ENCODE measurements around the gene LOXL1.

The LOXL1 gene

DNA sequence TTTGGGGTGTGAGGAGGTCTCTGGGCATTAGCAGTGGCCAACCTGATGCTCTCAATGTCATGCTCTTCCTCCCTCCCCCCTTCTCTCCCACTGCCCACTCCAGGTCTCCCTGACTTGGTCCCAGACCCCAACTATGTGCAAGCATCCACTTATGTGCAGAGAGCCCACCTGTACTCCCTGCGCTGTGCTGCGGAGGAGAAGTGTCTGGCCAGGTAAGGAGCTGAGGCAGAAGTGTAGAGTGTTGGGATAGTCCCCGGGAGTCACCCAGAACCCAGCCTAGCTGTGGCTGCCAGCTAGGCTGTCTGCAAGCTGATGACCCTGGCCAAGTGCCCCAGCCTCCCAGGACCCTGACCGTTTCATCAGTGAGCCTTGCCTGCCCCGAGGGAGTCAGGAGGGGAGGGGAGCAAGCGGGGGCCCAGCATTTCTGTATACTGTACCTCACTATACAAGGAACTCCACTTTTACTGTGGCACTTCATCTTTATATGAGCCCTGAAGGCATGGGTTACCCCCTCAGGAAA lies 16.5 kb downstream of the LOXL1 start:
- FAIRE-seq (no peak), DNase-seq (ENCODE audit: insufficient read length, low spot score) (no peak)
- TF ChIP-seq POLR2A (IDR thresholded peaks at IDR 0.05; ENCODE audit: low read depth, low read length), result no peak

DNA sequence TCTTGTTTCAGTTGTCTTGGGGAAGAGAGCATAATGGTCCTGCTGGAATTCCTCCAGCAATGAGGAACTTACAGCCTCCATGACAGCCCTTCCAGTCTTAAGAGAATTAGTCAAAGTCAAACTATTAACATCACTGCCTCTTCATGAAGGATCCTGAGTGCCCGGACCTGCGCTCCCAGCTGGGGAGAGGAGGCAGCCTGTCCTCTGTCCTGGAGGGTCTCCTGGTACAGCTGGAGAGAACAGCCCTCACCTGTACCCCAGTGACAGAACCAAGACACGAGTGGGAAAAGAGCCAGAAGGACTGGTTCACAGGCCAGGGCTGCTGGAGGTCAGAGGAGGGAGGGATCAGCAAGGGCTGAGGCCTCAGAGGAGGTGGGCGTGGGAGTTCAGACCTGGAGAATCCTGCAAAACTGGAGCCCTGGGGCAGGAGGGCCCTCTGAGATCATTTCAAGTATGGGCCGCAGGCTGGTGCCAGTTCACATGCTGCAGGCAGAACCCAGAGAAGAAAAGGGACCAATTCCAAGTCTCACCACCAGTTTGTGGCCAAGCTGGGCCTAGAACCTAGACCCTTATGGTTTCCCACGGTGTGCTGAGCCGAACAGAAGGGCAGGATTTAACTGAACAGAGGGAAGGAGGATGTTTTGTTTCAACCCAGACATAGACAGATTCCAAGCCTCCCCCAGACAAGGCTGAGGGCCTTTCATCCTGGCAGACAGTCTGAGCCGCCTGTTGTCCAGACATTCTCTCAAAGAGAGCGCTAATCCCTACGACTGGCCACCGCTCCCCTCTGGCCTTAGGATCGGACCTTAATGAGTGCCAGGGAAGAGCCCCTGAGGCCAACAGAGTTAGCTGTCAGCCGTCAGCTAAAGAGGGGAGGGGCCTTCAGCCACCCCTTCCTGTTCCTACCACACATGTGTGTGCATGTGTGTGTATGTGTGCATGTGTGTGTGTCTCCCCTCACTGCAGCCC lies 18.2 kb downstream of the LOXL1 start:
- no peak for DNase-seq (ENCODE audit: insufficient read length, low spot score)

DNA sequence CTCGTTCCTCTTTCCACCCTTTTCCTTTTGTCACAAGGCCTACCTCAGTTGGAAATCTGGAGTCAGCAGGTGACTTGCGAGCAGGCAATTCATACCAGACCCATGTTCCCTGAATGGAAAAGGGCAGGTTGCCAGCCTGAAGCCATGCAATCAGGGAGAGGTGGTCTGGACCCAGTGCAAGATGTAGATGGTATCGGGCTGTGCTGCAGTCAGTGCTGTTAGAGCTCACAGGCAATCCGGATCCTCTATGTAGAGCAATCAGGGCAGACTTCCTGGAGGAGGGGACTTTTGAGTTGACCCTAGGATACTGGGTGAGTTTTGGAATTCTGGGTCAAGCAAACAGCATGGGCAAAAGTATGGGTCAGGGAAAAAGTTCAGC lies 18.9 kb downstream of the LOXL1 start:
- DNase-seq (ENCODE audit: insufficient read length, low spot score) (no peak), FAIRE-seq (no peak)
- no peak for TF ChIP-seq POLR2A (IDR thresholded peaks at IDR 0.05; ENCODE audit: low read depth, low read length)

More for the DNA sequence above, 18.2 kb downstream of the LOXL1 start:
- FAIRE-seq, result no peak
- no peak for TF ChIP-seq POLR2A (IDR thresholded peaks at IDR 0.05; ENCODE audit: low read depth, low read length)

DNA sequence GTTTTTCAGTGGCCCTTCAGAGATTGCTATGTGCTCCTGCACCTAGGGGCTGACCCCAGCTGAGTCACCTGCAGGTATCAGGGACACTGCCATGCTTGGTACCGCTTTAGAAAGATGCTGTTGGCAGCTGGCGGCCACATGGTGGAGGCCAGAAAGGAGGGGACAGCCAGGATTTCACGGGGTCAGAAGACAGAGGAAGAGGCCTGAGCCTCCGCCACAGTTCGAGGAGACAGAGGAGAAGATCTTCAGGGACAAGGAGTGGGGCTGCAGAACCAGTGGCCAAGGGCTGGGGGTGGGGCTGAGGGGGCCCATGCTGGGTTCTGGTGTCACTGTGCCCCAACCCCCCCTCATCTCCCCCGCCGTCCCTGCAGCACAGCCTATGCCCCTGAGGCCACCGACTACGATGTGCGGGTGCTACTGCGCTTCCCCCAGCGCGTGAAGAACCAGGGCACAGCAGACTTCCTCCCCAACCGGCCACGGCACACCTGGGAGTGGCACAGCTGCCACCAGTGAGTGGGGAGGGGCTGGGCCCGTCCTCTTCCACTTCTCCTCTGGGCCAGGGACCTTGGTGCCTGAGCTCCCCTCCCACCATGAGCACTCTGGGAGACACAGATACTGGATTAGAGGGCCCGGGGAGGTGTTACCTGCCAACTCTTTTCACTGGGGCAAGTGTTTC lies 19.9 kb downstream of the LOXL1 start:
- TF ChIP-seq POLR2A (IDR thresholded peaks at IDR 0.05; ENCODE audit: low read depth, low read length), result no peak
- DNase-seq (ENCODE audit: insufficient read length, low spot score) (no peak), FAIRE-seq (no peak)

DNA sequence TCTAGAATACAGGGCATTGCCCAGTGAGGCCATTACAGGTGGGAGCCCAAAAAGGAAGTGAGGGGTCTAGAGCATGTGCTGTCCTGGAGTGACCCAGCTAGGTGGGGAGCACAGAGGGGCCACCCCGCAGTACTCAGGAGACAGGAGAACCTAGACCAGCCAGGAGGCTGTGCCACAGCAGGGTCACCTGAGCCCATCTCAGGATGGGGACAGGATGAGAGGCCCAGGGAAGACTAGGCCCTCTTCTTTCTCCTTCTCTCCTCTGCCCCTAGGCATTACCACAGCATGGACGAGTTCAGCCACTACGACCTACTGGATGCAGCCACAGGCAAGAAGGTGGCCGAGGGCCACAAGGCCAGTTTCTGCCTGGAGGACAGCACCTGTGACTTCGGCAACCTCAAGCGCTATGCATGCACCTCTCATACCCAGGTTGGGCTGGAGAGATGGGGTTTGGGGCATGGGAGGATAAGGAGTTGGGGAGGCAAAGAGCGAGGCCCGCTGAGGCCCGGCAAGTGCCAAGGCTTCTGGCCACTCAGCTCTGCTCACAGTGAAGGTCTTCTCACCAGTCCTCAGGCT lies 20.6 kb downstream of the LOXL1 start:
- no peak for TF ChIP-seq POLR2A (IDR thresholded peaks at IDR 0.05; ENCODE audit: low read depth, low read length)
- FAIRE-seq (no peak), DNase-seq (ENCODE audit: insufficient read length, low spot score) (no peak)

DNA sequence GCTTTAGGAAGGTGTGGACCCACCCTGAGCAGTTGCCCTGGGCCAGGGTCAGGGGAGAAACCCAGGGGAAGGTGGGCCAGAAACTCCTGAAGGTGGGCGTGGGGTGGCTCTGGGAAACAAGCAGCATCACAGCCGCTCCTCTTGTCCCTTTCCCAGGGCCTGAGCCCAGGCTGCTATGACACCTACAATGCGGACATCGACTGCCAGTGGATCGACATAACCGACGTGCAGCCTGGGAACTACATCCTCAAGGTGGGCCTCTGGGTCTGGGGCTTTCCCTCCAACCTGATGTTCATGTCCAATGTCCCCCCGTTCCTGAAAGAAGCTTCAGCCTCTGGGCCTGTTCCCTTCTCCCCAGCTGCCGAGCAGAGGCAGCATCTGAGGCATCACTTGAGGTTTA lies 21.4 kb downstream of the LOXL1 start:
- DNase-seq (ENCODE audit: insufficient read length, low spot score), result no peak
- TF ChIP-seq POLR2A (IDR thresholded peaks at IDR 0.05; ENCODE audit: low read depth, low read length), result no peak
- FAIRE-seq, result no peak

DNA sequence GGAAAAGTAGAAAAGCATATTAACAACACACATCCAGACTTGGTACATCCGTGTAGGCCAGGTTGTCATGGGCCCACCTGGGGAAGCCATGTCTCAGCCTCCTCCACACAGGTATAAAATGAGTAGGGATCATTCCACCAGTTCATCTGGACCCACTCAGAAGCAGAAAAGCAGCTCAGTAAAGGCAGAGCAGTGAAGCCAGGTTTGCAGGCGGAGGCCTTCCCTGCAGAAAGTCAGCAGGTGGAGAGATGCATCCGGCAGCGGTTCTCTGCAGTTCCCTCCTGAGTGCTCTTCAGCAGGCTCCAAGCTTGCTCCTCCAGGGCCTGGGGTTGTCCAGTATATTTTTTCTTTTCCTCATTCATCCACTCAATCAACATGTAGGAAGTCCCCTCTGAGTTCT lies 22.1 kb downstream of the LOXL1 start:
- FAIRE-seq, result no peak
- no peak for TF ChIP-seq POLR2A (IDR thresholded peaks at IDR 0.05; ENCODE audit: low read depth, low read length)
- no peak for DNase-seq (ENCODE audit: insufficient read length, low spot score)

DNA sequence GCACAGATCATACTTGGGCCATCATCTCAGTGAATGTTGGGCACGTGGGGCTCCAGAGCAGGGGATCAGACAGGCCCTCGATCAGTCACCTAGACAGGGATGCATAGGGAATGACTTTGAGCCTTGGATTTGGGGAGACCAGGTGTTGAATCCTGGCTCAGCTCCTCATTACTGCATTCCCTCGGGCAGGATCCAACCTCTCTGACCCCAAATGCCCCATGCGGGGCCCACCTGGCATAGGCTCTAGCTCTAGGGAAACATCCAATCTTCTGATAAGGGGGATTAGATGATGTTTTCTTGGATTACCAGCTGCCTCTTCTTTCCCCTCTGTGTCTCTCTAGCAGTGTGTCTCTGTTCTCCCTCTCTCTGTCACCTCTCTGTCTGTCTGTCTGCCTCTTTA lies 22.7 kb downstream of the LOXL1 start:
- DNase-seq (ENCODE audit: insufficient read length, low spot score), result no peak
- no peak for FAIRE-seq
- TF ChIP-seq POLR2A (IDR thresholded peaks at IDR 0.05; ENCODE audit: low read depth, low read length), result no peak

DNA sequence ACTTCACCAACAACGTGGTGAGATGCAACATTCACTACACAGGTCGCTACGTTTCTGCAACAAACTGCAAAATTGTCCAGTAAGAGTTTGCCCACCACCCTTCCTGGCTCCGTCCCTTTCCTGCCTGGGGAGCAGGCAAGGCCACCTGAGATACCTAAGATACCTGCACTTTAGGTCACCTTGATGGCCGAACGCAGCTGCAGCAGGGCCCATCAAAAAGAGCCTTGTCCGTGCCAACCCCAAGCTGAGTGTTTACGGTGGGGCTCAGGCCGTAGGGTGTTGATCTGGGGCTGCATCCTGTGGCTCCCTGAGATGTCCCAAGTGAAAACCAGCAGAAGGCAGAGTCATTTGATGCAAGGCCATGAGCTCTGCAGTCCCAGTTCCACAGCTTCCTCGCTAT lies 23.2 kb downstream of the LOXL1 start:
- DNase-seq (ENCODE audit: insufficient read length, low spot score) (no peak), FAIRE-seq (no peak)

DNA sequence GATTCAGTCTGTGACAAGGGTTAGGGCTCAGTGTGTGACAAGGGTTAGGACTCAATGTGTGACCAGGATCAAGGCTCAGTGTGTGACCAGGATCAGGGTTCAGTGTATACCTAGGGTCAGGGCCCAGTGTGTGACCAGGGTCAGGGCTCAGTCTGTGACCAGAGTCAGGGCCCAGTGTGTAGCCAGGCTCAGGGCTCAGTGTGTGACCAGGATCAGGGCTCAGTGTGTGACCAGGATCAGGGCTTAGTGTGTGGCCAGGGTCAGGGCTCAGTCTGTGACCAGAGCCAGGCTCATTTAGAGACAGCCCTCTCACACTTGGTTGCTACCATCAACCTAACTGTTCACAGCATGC lies 24.2 kb downstream of the LOXL1 start:
- DNase-seq (ENCODE audit: insufficient read length, low spot score), result no peak
- TF ChIP-seq POLR2A (IDR thresholded peaks at IDR 0.05; ENCODE audit: low read depth, low read length), result no peak
- no peak for FAIRE-seq

More for the DNA sequence above, 23.2 kb downstream of the LOXL1 start:
- no peak for TF ChIP-seq POLR2A (IDR thresholded peaks at IDR 0.05; ENCODE audit: low read depth, low read length)

DNA sequence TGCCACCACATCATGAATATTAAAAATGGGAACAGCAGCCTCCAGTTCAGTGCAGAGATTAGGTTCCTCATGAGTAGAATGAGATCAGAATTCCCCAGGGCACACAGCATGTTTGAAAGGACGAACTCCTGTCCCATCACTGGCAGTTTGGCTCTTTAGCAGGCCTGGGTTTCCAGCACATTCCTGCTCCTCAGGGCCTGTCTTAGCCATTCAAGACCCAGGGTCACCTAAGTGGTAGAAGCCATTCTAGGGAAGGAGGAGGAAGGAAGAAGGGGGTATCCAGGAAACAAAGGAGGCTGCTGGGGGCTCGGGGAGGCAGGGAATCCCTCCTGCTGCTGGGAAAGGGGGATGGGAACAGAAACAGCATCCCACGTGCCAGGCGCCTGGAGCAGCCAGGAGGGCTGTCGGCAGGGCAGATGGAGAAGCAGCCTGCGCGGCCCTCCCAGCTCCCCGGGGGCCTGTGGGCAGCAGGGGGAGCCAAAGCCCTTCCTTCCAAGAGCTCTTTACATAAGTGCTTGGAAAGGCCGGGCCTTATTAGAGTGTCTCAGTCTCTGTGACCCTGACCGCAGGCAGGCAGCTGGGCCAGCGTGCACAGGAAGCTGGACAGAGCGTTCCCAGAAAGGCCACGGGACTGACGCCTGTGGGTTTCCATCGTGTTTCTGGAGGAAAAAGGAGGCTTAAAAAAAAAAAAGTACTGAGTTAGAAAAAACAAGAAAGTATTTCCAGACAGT lies 24.7 kb downstream of the LOXL1 start:
- DNase-seq (ENCODE audit: insufficient read length, low spot score) (no peak), FAIRE-seq (no peak)

DNA sequence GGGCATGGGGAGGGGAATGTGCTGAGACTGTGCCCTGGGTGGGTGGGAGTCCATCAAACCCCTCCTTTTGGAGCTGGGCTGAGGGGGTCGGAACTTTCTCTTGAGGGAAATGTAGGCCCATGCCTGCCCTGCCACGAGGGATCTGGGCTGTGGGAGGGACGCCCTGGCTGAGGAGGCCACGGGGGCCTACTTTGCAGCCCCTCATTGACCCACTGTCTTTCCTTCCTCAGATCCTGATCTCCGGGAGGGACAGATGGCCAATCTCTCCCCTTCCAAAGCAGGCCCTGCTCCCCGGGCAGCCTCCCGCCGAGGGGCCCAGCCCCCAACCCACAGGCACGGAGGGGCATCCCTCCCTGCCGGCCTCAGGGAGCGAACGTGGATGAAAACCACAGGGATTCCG lies 25.3 kb downstream of the LOXL1 start:
- DNase-seq (ENCODE audit: insufficient read length, low spot score), result no peak
- FAIRE-seq, result no peak
- no peak for TF ChIP-seq POLR2A (IDR thresholded peaks at IDR 0.05; ENCODE audit: low read depth, low read length)

More for the DNA sequence above, 24.7 kb downstream of the LOXL1 start:
- 0 out of 2 replicates have a peak, but pooled peaks have one; percentile 8 for TF ChIP-seq POLR2A (IDR thresholded peaks at IDR 0.05; ENCODE audit: low read depth, low read length)

DNA sequence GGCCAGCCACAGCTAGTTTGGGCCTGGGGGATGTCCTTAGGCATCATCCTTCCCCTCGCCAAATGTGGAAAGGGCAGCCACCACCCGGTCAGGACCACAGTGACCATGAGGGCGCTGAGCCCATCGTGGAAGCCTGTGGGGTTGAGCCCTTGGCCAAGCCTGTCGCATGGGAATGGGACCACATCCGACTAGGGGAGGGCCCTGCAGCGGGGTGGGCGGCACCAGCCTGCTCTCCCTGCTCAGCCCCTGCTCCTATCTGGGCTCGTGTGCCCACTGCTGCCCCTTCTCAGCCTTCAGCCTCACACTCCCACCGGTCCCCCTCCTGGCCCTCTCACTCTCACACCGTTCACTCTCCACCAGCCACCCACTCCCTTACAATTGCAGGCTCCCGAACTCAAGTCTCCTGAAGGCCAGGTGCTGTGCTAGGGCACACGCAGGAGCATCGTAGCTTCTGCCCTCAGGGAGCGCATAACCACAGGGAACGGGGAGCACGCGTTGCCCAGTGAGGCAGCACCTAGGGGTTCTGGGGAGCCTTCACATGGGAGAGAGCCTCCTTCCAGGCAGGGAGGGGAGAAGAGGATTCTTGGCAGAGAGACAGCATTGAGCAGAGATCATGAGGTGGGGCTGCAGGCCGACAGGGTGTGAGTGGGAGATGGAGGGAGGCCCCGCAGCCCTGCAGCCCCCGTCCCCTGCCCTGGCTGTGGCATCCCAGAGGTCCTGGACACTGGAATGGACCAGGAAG lies 26.1 kb downstream of the LOXL1 start:
- TF ChIP-seq POLR2A (IDR thresholded peaks at IDR 0.05; ENCODE audit: low read depth, low read length), result no peak
- no peak for FAIRE-seq
- DNase-seq (ENCODE audit: insufficient read length, low spot score), result no peak
